ENCODE data around the gene COX17.
"Not testable (repeated sequence)": the region's sequence is repeated elsewhere in the genome, so short reads cannot be mapped to it uniquely, and the experiment has no call there.

Gene COX17, protein sequence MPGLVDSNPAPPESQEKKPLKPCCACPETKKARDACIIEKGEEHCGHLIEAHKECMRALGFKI

DNA sequence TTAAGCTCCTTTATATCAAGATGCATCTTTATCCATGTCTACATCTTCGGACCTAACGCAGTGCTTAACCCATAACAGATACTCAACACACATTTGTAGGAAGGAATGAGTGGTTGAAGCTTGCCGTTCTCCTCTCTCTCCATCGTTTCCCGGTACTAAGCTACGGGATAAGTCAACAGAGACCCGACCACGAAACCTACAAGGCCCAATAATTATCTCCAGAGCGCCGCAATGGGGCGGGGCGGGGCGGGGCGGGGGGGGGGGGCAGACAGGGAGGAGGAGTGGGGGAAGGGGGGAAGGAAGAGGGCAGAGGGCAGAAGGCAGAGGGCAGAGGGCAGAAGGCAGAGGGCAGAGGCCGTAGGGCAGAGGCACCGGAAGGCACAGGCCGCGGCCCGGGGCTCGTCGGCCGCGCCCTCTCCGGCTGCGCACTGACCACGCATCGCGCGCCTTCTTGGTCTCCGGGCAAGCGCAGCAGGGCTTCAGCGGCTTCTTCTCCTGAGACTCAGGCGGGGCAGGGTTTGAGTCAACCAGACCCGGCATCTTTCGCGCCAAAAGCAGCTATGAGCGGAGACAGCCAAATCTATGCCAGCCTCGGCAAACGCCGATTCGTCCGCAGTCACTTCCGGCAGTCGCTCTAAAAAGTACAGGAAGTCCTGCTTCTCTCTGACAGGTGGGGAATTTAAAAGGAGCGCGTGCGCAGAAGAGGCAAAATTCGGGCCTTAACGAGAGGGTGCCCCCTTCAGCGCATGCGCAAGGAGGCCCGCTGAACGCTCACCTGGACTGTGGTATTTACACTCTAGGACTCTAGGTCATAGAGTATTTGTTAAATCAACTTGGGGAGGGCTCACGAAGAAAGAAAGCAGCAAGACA is at the start of gene COX17:
Gene COX17, minus strand, starts transcription at position 636 of the 870 bp plus-strand sequence. Its CDS starts 96 bp downstream, at position 540.
- DNase-seq = peak; percentile 96

DNA sequence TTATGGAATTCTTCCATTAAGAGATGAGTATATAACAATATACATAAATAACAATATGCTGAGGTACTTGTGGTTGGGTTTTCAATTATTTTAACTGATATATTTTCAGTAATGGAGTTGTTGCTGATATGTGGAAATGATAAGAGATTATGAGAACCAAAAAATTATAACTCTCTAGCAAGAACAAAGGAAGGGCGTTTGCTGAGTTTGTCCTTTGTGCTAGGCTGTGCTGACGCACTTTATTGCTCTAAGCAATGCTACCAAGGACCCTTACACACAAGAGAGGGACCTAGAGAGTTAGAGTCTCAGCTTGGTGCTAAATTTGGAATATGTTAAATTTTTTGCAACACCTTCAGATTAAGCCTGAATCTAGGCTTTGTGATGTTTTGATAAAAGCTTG is 49.7 kb upstream of the COX17 start:
- no peak for DNase-seq

DNA sequence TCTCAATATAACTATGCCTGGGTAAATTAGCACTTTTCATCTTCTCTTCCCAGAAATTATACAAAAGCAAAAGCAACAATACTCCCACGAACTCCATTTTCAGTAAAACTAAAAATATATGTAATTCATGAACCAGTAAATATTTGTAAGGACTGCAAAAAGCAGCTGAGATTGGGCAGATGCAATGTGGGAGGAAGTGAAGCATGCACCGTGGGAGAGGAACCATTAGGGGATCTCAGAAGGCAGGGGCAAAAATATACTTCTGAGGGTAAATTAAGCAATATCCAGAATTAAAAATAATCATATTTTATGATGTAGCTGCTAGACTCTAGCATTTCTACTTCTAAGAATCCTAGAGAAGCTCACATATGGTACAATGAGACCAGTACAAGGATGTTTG is 45.8 kb upstream of the COX17 start:
- DNase-seq = no peak

DNA sequence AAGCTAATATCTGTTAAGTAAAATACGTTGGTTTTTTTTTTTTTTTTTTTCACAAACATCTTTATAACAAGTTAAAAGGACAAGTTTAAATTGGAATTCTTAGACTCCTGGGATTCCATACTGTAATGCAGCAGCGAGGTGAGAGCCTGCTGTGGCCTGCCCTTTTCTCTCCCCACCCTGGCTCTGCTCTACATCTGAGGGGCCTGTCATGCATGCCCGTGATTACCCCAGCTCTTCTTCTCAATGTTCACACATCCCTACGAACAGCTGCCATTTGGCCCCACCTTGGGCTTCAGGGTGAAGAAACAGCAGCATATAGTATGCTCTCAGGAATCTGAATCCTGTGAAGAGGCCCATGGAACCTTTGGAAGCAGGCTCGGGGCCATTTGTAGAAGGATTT is 40.3 kb upstream of the COX17 start:
- DNase-seq = no peak

DNA sequence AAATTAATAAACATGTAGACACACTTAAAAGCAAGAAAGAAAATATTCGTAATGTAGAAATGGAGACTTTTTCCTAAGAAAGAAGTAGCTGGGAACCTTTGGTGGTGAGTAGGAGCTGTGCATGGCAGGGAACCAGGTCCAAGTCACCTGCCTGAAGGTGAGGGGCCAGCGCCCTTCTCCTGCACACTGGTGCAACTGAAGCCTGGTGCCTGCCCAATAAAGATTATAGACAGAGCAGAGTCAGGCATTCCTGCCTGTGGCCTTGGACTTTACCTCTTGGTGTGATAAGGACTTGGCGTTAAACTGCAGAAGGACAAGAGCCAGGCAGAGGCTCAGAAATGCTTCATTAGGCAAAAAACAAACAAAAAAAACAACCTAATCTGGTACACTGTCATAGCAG is 39.8 kb upstream of the COX17 start:
- no peak for DNase-seq

DNA sequence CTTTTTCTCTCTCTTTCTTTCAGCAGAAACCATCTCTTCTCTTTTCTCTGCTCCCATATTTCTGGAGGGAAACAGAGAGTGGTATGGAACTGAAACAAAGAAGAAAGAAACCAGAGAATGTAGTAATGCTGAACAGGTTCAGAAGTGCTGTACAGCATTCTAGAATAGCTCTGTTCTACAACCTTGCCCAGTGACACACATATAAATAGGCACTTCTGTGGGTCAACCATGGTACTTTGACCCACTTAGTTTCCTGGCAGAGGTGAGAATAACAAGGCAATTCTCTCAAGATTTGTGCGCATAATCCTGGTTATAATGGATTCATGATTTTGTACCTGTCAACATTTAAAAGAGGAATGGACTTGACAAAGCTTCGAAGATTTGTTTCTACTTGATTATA is 37.9 kb upstream of the COX17 start:
- DNase-seq = no peak

DNA sequence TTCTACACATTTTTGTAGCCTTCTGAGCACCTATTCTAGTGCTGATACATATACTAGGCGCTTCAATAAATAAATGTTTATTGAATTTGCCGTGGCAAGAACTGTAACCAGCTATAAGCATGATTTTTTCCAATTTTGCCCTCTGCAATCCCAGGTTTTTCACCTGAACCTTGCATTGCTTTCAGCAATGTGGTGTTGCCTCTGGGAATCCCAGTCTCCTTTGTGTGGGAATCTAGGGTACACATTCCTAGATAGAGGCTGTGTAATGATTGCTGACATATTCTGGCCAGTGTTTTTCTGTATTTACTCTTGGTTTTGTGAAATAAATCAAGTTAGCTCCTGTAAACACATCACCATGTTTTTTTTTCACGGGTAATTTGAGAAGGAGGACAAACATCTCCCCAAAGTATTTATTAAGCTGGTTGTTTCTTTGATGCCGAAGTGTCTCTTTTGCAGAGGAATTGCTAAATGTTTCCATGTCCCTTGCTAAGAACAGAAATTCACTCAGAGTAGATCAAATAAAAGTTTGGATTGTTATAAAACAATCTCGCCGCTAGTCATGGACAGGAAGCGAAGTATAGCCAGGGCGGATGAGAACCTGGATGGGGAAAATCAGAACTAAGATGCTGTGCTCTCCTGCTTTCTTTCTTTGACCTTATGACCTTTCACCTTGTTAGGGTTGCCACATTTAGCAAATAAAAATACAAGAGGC is 26.8 kb upstream of the COX17 start:
- no peak for DNase-seq

DNA sequence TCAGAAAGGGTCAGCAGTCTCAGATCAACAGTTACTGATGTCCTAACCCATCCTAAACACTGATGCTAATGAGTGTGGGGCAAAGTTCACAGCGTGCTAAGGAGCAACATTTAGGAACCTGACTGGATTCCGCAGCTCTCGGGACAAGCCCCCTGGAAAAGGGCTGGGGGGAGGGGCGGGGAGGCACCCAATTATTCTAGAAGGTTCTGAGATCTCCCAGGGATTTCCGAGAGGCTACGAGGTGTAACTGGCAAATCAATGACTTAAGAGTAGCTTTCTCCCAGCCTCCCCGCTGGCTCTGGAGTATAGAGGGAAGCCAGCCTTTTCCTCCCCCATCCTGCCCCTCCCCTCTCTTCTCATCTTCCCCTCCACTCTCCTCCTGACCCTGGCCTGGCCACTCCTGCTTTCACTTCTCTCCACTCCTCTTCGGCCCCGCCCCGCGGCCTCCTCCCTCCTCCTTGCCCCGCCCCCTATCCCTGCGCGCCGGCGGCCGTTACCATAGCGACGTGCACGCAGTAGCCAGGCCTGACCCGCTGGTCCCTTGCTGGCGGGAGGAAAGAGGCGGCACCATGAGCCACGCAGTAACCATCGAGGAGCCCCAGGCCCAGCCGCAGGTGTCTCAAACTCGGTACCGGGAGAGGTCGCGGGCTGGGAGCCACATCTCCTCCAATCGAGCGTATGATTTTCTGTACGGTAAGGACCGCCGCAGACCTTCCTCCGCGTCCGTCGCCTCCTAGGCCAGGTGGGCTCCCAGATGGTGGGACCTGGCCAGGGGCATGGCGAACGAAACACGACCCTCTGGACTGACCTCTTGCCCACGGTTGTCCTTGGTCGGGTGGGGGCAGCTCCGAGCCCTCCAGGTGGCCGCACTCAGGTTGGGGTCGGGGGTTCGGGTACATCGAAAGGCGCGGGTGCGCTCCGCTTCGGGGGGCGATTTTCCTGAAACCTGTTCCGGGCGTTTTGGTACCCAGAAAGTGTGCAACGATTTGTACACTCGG is 25.6 kb upstream of the COX17 start, which contains the start of gene CFAP91:
Gene CFAP91, plus strand, starts transcription at position 493 of the 998 bp plus-strand sequence. Its CDS starts 77 bp downstream, at position 570.
- peak; percentile 83 for DNase-seq

DNA sequence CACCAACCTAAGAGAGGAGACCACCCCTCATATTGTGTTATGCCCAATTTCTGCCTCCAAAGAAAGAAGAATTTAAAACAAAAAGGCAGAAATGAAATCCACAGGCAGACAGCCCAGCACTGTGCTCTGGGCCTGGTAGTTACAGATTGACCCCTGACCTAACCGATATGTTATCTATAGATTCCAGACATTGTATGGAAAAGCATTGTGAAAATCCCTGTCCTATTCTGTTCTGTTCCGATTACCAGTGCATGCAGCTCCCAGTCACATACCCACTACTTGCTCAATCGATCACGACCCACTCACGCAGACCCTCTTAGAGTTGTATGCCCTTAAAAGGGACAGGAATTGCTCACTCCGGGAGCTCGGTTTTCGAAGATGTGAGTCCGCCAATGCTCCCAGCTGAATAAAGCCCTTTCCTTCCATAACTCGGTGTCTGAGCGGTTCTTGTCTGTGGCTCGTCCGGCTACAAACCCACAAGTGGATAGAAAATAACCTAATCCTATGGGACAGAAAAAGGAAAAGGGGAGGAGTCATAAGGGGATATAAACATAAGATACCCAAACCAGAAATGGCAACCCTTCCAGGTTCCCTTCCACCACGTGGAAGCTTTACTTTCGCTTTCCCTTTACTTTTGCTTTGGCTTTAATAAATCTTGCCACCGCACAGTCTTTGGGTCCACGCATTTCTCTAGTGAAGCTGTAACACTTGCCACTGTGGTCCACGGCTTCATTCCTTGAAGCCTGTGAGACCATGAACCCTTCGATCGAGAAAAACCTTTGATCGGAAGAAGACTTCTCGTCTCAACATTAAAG is 23.9 kb upstream of the COX17 start:
- DNase-seq = no peak

DNA sequence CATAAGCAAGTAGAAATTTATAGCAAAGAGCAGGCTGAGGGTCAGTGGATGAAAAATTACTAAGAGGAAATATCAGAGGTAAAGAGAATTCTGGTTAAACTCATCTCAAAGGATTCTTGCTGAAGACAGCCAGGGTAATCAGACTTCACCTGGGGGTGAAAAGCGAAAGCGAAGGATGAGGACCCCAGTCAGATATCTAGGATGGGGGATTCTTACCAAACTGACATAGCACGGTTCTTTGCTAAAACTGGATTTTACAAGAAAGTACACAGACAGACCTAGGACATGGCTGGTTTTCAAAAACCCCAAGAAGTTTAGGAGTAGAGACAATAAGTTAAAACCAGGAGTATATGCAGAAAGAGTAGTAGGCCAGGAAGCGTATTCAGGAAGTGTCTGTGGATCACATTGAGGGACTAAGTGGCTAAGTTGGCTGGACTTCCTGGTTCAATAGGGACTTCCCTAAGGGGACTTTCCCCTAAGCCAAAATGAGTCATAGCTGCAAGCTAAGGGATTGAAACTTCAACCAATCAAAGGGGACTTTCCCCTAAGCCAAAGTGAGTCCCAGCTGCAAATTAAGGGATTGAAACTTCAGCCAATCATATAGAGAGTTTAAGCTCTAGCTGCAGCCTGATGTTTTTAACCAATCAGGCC is 23.2 kb upstream of the COX17 start:
- peak; percentile 15 for DNase-seq

DNA sequence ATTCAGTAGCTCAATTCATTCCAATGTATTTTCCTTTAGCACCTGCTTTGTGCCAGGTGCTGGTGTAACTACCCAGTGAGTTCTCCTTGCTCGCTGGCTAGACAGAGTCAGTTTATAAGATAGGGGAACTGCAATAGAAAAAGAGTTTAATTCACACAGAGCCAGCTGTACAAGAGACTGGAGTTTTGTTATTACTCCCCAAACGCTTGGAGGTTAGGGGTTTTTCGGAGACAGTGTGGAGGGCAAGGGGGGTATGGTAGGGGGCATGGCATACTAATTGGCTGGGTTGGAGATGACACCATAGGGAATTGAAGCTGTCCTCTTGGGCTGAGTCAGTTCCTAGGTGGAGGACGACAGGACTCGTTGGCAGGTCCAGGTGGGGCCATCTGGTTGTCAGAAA is 20.2 kb upstream of the COX17 start:
- DNase-seq = no peak

DNA sequence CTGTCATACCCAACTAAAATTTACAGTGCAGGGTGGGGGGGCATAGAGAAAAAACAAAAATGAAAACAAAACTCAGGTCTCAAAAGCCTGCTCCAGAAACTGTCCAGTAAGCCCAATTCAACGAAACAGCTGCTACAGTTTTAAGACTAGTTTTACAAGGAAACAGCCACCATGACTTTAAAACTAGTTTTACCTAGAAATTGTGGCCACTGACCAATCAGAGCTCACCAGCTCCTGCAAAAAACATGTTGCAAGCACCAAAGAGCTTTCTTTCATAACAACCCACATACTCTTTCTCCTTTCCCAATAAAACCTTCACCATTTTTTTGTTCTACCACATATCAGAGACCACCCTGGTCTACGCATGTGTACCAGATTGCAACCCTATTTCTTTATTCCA is 18.3 kb upstream of the COX17 start:
- no peak for DNase-seq

DNA sequence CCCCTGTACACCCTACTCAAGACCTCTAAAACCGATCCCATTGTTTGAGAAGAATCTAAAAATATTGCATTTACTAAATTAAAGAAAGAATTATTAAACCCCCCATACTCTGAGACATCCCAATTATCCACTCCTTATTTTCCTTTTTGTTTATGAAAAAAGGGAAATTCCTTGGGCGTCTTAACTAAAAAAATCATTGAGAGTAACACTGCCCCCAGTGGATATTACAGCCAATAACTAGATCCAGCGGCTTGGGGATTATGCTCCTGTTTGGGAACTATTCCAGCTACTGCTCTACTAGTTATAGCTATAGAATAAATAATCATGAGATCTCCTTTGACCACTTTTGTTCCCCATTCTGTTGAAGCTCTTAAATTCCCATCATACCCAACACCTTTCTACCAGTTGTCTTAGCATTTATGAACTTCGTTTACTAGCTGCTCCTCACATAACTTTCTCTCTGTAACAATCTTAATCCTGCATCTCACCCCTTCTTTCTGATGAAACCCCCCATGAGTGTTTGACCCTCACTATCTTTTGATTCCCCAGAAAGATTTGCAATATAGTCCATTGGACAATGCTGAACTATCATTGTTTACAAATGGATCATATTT is 12.9 kb upstream of the COX17 start:
- DNase-seq = no peak

DNA sequence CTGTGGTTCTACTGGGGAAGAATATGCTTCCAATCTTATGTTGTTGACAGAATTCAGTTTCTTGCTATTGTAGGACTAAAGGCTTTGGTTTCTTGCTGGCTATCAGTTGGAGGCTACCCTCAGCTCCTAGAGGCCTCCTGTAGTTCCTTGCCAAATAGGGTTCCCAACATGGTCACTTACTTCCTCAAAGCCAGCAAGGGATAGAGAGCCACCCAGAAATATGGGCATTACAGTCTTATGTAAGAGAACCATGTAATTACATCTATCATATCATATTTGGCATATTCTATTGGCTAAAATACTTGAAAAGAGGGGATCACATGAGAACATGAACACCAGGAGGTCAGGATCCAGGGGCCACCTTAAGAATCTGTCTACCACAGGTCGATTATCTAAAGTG is 6.2 kb upstream of the COX17 start:
- no peak for DNase-seq

DNA sequence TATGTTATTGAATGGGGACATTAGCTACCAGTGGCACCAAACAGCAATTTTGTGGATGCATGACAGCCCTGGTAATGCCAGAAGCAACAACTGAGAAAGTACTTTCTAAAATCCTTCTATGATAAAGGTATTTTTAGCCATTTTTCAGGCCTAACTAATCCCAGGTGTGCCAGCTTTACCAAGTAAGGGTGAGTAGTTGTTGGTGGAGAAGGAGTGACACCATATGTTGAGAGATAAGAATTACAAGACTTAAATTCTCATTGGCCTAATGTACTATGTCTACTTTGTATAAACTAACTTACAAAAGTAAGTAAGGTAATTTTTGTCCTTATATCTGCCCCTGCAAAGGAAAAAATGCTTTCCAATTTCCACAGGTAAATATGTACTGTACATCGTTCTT is 4.1 kb upstream of the COX17 start:
- no peak for DNase-seq

DNA sequence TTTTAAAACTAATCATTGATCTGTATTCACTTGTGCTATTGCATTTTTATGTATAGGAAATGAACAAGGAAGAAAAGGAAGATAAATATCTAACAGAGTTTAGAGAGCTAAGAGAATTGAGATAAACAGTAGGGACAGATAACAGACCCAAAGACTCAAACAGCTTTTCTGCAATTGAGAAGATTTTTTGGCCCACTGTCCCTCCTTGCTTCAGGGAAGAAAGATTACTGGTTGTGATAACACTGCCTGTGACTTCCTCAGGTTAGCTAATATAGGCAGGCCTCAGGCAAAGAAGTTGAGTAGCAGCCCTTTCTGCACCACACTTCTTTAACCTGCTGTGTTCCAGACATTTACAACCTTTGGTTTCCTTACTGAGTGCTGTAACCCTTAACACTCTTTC is 2.7 kb upstream of the COX17 start:
- DNase-seq = no peak

DNA sequence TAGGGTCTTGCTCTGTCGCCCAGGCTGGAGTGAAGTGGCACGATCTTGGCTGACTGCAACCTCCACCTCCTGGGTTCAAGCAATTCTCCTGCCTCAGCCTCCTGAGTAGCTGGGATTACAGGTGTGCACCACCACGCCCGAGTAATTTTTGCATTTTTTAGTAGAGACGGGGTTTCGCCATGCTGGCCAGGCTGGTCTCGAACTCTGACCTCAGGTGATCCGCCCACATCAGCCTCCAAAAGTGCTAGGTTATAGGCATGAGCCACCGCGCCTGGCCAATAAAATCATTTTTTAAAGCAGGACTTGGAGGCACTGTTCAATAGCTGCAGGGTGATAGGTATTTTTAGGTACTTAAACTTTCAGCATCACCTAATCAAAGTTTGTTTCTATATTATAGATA is 1.0 kb upstream of the COX17 start:
- not testable (repeated sequence) for DNase-seq

DNA sequence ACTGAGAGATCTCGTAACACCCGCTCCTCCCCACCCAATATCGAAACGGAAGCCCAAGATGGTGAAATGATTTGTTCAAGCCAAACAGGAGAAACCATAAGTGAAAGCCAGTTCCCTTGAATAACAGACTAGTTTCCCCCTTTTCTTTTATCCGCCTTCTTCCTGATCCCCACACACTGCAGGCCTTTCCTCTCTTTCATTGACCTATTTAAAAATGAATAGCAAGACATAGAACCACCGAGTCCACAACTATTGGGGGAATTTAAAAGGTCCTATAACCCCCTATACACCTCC is 382 bp upstream of the COX17 start:
- no peak for DNase-seq

DNA sequence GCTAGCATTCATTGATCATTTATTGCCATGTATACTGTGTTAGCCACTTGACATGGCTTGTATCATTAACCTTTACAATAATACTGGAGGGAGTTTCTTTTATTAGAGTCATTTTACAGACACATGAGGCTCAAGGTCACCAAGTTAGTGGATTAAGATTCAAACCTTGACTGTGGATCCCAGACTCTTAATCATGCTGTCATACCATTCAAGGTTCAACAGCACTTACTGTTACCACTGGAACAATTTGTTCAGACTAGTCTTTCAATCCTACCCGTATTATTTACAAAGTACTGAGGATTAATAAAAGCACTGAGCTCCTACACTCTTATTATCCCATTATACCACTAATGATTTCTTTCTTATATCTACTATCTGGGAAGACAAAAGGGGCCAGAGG is 1.2 kb downstream of the COX17 start:
- no peak for DNase-seq

DNA sequence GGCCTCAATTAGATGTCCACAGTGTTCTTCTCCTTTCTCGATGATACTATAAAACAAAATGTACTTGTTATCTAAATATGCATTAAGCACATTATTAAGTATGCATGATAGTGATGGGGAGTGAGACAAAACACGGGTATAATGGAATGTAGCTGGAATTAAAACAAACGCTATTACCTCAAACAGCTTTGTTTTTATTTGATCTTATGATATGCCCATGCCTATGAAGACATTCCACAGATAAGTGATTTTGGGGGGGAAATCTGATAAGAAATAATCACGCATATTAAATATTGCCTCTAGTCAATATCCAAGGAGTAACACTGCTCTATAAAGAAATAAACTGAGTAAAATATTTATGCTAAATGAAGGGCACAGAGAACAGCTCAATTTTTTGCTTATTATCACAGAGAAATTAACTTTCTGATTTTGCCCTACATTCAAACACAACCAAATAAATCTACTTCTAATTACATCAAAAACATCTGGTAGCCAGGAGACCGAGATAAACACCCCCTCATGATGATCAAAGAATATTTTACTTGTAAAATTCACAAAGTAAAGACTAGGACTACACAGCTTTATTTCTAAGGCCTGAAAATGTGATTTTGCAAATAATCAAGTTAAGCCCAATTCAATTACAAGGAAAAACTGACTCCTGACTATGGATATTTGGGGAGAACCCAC is 1.9 kb downstream of the COX17 start:
- DNase-seq = no peak

DNA sequence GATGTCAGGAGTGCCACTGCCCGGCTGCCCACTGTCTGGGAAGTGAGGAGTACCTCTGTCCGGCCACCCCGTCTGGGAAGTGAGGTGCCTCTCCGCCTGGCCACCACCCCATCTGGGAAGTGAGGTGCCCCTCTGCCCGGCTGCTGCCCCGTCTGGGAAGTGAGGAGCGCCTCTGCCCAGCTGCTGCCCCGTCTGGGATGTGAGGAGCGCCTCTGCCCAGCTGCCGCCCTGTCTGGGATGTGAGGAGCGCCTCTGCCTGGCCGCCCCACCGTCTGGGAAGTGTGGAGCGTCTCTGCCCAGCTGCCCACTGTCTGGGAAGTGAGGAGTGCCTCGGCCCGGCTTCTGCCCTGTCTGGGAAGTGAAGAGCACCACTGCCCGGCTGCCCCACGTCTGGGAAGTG is 3.3 kb downstream of the COX17 start:
- DNase-seq = no peak
